Mesothelial cell of epicardium (in vitro differentiated cells): Measurements from ENCODE around the gene PID1. TPM values are rescaled to one million over a fixed set of nuclear protein-coding genes. Genes with fewer than 3 reads are reported as not detected.

ENCODE experiments used
- DNase-seq, 2 experiments: peaks; one replicate each; pipeline ENCODE4 v3.0.0; 2021; ENCODE audit warnings: low spot score in 2 of 2; ENCODE audit not compliant: unreplicated experiment in 2 of 2
- H3K27ac Mint-ChIP-seq: 2 replicates; pipeline ENCODE4 v1.8.0; 2021; ENCODE audit warnings: mixed read lengths
- H3K27me3 Mint-ChIP-seq: 2 replicates; pipeline ENCODE4 v1.8.0; 2021; ENCODE audit warnings: low read depth, mixed read lengths
- H3K36me3 Mint-ChIP-seq: 2 replicates; pipeline ENCODE4 v1.8.0; 2021; ENCODE audit warnings: mixed read lengths
- H3K4me1 Mint-ChIP-seq: 2 replicates; pipeline ENCODE4 v1.8.0; 2021; ENCODE audit warnings: mixed read lengths
- H3K4me3 Mint-ChIP-seq: 2 replicates; pipeline ENCODE4 v1.8.0; 2021; ENCODE audit warnings: mild to moderate bottlenecking, moderate library complexity, mixed read lengths
- H3K9me3 Mint-ChIP-seq: 2 replicates; pipeline ENCODE4 v1.8.0; 2021; ENCODE audit warnings: mixed read lengths
- CTCF ChIP-seq: fragments of 200-600 bp; sonication (generic); IDR thresholded peaks from one replicate; pipeline ENCODE4 v1.5.0; 2021; ENCODE audit warnings: antibody characterized with exemption; ENCODE audit not compliant: unreplicated experiment
- total RNA-seq: library from RNA; stranded (reverse); gene quantifications from 3 replicates; pipeline ENCODE4 v1.2.1, GENCODE V29; 2021

The PID1 gene
- total RNA-seq, 1 donor from 2014 or later = 2.0 TPM

- Mint-ChIP-seq H3K36me3 (no peaks in the 10 kb centered on the region), H3K4me3 (no peak overlapping the region), H3K4me1 (no peaks in the 10 kb centered on the region), H3K27ac (no peak overlapping the region), H3K27me3 (peaks cover 15% of the 10 kb centered on the region), H3K9me3 (peaks cover 12% of the 10 kb centered on the region)
- TF ChIP-seq CTCF = no peak
- DNase-seq = no peak
Observed at GRCh38 chr2:229300790-229301189, 29.7 kb upstream of the PID1 start.

- Mint-ChIP-seq H3K36me3 (no peaks in the 10 kb centered on the region), H3K4me3 (no peak overlapping the region), H3K9me3 (peaks cover 12% of the 10 kb centered on the region), H3K4me1 (no peaks in the 10 kb centered on the region), H3K27me3 (peaks cover 17% of the 10 kb centered on the region), H3K27ac (no peak overlapping the region)
- no peak for TF ChIP-seq CTCF
- DNase-seq = no peak
Observed at GRCh38 chr2:229300371-229300770, 29.3 kb upstream of the PID1 start.

GRCh38 chr2:229297247-229297646, 26.2 kb upstream of the PID1 start:
- Mint-ChIP-seq H3K9me3 (peaks cover 2% of the 10 kb centered on the region), H3K27me3 (peaks cover 17% of the 10 kb centered on the region), H3K36me3 (no peaks in the 10 kb centered on the region), H3K27ac (no peak overlapping the region), H3K4me3 (no peak overlapping the region), H3K4me1 (no peaks in the 10 kb centered on the region)
- no peak for TF ChIP-seq CTCF
- no peak for DNase-seq

- peaks cover 3% of the 10 kb centered on the region for H3K9me3 Mint-ChIP-seq
- no peak overlapping the region for H3K4me3 Mint-ChIP-seq
- TF ChIP-seq CTCF = no peak
- H3K36me3 Mint-ChIP-seq = no peaks in the 10 kb centered on the region
- no peaks in the 10 kb centered on the region for H3K4me1 Mint-ChIP-seq
- peaks cover 17% of the 10 kb centered on the region for H3K27me3 Mint-ChIP-seq
- no peak for DNase-seq
- H3K27ac Mint-ChIP-seq = no peak overlapping the region
Observed at GRCh38 chr2:229296536-229296935, 25.4 kb upstream of the PID1 start.

- Mint-ChIP-seq H3K4me3 (no peak overlapping the region), H3K9me3 (peaks cover 4% of the 10 kb centered on the region), H3K27ac (no peak overlapping the region), H3K36me3 (no peaks in the 10 kb centered on the region), H3K27me3 (peaks cover 17% of the 10 kb centered on the region), H3K4me1 (no peaks in the 10 kb centered on the region)
- no peak for TF ChIP-seq CTCF
- no peak for DNase-seq
Observed at GRCh38 chr2:229296016-229296415, 24.9 kb upstream of the PID1 start.

- Mint-ChIP-seq H3K27me3 (peaks cover 3% of the 10 kb centered on the region), H3K4me1 (no peaks in the 10 kb centered on the region), H3K9me3 (peaks cover 25% of the 10 kb centered on the region), H3K36me3 (no peaks in the 10 kb centered on the region), H3K27ac (no peak overlapping the region), H3K4me3 (no peak overlapping the region)
- no peak for DNase-seq
- no peak for TF ChIP-seq CTCF
Observed at GRCh38 chr2:229287823-229288222, 16.7 kb upstream of the PID1 start.
